ENCODE measurements around the gene CD244. TPM values are rescaled to one million over a fixed set of nuclear protein-coding genes. Genes with fewer than 3 reads are reported as not detected.
"Not testable (repeated sequence)": the region's sequence is repeated elsewhere in the genome, so short reads cannot be mapped to it uniquely, and the experiment has no call there.

CD244 gene
- polyA plus RNA-seq, 3 donors, result 0.22 to 0.43 (median 0.23) TPM

- DNase-seq, result no peak
These were observed 17.5 kb upstream of the CD244 start for GRCh38 chr1:160880216-160880615.

- DNase-seq, result no peak
These were observed 16.4 kb upstream of the CD244 start for GRCh38 chr1:160879056-160879455.

- no peak for DNase-seq
These were observed 14.5 kb upstream of the CD244 start for GRCh38 chr1:160877221-160877620.

DNA sequence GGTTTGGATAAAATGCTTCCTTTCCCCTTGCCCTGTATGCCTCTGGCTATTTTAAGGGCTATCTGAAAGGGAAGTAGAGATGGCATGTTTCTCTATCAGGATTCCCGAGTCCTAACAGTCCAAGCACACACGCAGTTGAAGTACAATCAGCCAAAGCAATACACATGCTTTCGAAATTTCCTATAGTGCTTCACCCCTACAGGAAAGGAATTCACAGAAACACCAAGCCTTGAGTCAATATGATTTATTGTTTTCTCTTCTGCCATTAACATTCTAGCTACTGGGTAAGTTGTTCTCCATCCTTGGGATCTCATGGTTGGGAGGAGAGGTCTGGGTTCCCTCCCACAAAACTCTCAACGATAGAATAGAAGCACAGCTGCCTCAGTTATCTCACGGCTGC is 13.6 kb upstream of the CD244 start:
- DNase-seq, result no peak

GRCh38 chr1:160875591-160875990 is 12.9 kb upstream of the CD244 start:
- DNase-seq, result not testable (repeated sequence)

- no peak for DNase-seq
These were observed 12.2 kb upstream of the CD244 start for GRCh38 chr1:160874935-160875334.

- DNase-seq, result no peak
These were observed 5.5 kb upstream of the CD244 start for GRCh38 chr1:160868141-160868540.

DNA sequence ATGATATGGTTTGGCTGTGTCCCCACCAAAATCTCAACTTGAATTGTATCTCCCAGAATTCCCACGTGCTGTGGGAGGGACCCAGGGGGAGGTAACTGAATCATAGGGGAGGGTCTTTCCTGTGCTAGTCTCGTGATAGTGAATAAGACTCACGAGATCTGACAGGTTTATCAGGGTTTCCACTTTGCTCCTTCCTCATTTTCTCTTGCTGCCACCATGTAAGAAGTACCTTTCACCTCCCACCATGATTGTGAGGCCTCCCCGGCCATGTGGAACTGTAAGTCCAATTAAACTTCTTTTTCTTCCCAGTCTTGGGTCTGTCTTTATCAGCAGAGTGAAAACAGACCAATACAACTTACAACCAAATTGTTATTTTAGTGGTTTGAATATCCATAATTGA is 5.0 kb upstream of the CD244 start:
- DNase-seq, result not testable (repeated sequence)

DNA sequence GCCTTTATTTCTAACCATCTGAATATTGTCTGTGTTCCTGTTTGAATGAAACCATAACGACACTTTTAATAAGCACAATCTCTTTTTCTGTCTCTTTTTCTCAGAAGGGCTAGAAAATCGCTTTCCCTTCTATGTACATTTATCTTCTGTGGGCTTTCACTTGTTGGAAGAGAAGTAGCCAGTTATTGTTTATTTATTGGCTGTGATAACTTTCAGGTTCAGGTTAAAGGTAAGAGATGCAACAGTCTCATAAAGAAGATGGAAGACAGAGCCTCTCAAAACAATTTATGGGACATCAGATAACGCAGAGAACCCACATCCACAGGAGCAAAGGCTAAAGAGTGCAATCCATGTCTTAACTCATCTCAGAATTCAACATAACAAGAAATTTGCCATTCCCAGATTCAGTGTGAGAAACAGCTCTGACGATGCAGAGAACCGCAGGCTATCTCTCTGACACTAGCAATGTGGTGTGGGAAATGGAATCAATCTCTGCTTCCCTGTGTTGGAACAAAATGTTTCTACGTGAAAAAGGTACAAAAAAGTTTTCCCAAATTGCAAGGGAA is 4.1 kb upstream of the CD244 start:
- no peak for DNase-seq

GRCh38 chr1:160866001-160866694 is 3.5 kb upstream of the CD244 start:
- no peak for DNase-seq

- no peak for DNase-seq
These were observed 2.6 kb upstream of the CD244 start for GRCh38 chr1:160865337-160865736.

DNA sequence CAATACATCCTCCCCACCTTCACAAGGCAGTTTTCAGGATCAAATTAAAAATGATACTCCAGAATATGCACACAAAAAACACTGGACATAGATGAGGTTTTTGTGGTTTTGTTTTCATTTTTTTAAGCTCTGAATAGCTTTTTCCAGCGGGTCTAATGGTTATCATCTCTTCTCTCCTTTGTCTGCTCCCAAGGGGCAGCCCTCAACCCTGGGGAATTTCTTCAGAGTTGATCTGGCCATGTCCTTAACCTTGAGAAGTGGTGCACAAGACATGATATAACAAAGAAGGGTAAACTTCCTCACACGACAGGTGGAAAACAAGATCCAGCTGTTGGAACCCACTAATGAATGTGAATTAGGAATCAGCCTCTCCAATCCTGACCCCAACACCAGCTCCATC is 1.5 kb upstream of the CD244 start:
- DNase-seq, result no peak

DNA sequence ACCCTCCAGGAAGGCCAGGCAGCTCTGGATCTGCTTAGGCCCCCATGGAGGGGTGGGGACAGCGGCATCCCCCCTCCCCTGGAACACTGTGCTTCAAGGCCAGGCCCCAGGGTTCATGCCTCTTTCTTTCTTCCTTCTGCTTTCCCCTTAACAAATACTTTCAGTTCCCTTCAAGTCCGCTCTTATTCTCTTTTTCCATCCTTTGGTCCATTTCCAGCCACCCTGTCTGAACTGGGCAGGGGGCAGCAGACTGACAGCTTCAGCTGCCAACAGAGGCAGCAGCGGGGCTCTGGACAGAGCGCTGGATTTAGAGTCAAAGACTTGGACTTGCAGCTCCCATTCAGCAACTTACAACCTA is 1.1 kb upstream of the CD244 start:
- DNase-seq, result no peak

- DNase-seq, result no peak
These were observed 530 bp upstream of the CD244 start for GRCh38 chr1:160863061-160863773.

- DNase-seq, result no peak
These were observed 1.7 kb downstream of the CD244 start for GRCh38 chr1:160860840-160861505.

- no peak for DNase-seq
These were observed 3.5 kb downstream of the CD244 start for GRCh38 chr1:160859166-160859565.

DNA sequence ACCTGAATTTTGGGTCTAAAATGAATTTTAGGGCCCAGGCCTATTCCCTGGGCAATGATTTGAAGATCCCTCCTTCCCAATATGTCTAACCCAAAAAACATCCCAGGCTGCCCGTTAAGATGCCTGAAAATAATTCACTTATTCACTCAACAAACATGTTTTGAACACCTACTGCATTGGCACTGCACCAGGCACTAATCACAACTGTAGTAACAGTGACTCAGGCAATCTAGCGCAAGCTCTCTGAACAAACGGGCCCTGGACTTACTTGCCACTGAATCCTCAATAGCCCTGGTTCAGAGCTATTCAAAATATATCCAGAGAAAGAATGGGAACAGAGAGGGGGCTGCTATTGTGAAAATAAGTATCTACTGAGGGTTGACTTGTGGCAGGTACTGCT is 4.2 kb downstream of the CD244 start:
- no peak for DNase-seq

- DNase-seq, result no peak
These were observed 4.6 kb downstream of the CD244 start for GRCh38 chr1:160858097-160858496.

DNA sequence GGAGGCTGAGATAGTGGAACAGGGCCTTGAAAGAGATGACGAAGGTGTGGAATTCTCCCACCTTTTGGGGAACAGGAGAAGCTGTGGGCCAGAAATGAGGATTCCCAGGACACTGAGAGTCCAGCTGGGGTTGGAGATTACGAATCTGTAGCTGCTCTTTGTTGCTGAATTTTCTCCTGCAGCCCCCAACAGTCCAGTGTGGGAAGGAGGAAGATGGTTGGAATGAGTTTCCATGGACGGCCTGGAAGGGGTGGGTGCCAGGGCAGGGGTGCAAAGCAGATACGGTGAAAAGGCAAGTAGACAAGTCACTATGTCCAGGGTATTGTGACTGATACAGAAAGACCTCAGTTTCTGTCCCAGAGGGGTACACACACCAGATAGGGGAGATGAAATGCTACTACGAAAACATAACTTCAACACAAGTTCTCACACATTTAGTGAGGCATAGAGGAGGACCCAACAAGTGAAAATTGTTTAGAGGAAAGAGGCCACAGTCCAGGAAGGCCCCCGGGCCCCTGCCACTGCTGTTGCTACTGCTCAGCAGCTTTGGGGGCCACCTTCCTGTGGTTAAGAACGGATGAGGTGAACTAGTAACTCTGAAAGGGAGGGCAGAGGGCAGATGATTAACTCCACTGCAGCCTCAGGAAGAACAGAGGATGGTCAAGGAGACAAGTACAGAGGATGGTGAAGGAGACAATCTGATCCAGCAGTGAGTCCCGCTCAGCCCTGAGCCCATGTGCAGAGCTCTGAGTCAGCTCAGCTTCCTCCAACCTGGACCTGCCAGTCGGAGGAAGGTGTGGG is 7.3 kb downstream of the CD244 start:
- DNase-seq, result no peak

DNA sequence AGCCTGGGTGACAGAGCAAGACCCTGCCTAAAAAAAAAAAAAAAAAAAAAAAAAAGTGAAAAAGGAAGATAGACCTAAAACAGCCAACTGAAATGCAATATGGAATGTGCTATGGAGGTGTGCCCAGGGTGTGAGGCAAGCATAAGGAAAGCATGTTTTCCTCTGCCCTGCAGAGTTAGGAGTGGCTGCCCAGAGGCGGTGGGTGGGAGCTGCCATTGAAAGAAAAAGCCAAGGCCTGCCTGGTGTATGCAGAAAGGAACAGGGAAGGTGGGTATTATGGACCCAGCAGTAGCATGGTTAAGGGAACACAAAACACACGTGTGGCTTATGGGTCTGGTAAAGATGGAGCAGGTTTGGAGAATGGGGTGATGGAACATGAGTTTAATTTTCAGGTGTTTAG is 8.9 kb downstream of the CD244 start:
- no peak for DNase-seq

DNA sequence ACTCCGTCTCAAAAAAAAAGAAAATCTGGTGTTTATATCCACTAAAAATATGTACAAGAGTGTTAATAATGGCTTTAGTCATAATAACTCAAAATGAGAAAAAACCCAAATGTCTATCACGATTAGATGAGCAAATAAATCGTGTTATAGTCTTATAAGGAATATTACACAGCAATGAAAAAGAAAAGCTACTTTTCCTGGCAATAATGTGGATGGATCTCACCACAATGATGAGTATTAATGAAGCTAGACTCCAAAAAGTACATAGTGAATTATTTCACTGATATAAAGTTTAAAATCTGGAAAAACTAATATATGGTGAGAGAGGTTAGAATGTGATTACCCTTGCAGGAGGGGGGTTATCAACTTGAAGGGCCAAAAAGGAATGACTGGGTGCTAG is 9.7 kb downstream of the CD244 start:
- DNase-seq, result no peak

DNA sequence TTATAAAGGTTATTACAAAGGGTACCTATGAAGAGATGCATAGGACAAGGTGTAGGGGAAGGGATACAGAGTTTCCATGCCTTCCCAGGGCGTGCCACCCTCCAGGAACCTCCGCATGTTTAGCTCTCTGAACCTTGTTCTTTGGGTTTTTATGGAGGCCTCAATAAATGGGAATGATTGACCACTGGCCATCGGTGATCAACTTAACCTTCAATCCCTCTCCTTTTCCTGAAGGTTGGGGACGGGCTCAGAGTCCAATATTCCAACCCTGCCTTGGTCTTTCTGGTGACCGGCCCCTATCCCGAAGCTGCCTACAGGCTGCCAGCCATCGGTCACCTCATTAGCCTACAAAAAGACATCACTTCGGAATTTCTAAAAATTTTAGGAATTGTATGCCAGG is 11.7 kb downstream of the CD244 start:
- no peak for DNase-seq

Measured in renal pelvis (tissue), 4 donors.